ENCODE results near the gene NLRP3.

- TF ChIP-seq POLR2AphosphoS5 (IDR thresholded peaks at IDR 0.05; ENCODE audit: low read depth, low read length) (no peak), CTCF (IDR thresholded peaks at IDR 0.05) (no peak), SMC3 (IDR thresholded peaks at IDR 0.05; ENCODE audit: low read depth, low read length) (no peak), JUND (IDR thresholded peaks at IDR 0.05) (no peak)
These were observed 25.6 kb downstream of the NLRP3 start for GRCh38 chr1:247441606-247442005.

All from SK-N-SH (cell line).